Measurements from ENCODE around the gene PLBD2.

Gene PLBD2

DNA sequence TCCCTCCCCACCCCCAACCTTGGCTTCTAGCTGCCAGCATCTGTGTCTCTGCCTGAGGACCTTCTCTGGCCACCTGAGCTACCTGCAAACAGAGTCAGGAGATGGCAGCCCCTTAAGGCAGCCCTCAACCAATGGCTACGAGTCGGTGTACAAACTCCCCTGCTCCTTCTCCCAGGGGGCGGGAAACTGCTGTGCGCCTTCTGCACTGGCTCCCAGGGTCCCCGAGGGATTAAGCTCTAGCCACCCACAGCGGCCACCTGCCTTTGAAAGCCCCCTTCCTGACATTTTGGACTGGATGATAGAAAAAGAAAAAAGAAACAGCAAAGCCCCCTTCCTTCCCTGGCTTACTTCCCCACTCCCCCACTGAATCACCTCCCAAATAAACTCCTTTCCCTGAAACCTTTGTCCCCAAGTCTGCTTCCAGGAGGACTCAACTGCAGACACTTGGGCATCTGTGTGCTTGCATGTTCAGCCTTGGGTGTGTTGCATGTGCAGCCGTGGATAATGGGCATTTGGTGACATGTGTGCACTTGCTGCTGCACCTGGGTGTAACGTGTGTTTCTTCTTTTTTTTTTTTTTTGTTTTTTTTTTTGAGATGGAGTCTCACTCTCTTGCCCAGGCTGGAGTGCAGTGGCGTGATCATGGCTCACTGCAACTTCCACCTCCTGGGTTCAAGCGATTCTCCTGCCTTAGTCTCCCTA lies 39.3 kb downstream of the PLBD2 start:
- DNase-seq, result no peak

GRCh38 chr12:113398346-113399290 lies 40.2 kb downstream of the PLBD2 start:
- no peak for DNase-seq

DNA sequence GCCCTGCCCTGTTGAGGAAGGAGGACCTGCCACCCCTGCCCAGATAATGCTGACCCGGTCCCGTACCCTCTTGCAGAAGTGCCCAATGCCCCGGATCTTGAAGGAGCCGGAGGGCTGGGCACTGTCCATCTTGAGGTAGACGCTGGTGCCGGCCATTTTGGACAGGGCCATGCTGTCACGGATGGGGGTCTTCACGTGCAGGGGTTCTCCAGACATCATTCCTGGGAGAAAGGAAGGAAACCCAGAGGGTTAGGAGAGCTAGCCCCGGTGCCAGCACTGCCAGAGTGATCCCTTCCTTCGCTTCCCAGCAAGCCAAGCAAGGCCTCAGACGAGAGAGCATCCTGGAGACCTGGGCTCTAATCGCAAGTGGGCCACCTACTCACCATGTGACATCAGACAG lies 41.1 kb downstream of the PLBD2 start:
- DNase-seq, result no peak

GRCh38 chr12:113400362-113400761 lies 42.0 kb downstream of the PLBD2 start:
- DNase-seq, result no peak

DNA sequence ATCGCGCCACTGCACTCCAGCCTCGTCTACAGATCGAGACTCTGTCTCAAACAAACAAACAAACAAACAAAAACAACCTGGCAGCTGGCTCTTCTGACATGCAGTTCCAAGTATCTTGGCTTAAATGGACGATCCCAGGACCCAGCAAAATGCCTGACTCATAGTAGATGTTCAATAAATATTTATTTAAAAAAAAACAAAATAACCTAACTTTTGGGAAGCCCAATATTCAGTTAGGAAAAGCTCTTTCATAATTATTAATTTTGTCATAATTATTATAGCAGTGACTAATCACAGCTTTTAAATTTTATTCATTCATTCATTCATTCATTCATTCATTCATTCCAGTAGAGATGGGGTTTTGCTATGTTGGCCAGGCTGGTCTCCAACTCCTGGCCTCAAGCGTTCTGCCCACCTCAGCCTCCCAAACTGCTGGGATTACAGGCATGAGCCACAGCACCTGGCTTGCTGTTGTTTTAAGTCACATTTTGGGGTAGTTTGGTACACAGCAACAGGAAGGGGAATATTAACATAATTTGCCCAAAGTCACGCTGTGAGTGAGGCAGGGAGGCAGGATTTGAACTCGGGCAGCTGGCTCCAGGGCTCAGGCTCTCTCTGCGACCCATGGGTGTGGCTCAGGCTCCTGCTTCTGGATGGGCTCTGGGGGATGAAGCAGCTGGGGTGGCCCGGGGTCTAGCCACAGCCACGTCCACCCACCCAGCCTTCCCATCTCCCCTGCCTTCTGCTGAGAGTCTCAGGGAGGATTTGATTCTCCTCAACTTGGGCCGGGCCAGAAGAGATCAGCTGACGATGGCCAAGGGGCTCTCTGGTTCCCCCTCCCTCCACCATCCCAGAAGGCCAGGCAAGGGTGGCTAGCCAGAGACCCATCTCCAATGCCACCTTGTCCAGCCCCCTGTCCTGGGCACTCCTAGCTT lies 42.9 kb downstream of the PLBD2 start:
- DNase-seq, result no peak

DNA sequence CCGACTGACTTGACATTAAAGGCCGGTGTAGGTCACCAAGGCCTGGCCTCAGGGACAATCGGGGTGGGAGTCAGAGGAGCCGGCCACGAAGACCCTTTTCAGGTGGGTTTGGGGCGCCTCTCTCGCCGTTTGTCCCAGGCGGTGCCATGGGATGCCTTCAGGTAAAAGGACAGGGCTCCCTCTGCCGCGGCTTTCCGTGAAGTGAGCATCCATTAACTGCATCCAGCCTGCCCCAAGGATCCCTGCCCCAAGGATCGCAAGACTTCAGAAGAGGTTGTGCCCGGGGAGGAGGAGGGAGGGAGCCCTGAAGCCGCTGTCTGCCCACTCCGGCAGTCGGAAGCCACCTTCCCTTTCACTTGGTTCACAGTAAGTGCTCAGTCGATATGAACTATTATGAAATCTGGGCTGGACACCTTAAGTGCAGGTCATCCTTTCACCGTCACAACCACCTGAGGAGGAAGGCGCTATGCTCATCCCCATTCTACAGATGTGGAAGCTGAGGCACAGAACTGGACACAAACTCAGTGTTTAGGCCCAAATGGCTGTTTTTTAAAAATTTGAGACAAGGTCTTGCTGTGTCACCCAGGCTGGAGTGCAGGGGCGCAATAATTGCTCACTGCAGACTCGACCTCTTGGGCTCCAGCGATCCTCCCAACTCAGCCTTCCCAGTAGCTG lies 44.3 kb downstream of the PLBD2 start:
- no peak for DNase-seq

DNA sequence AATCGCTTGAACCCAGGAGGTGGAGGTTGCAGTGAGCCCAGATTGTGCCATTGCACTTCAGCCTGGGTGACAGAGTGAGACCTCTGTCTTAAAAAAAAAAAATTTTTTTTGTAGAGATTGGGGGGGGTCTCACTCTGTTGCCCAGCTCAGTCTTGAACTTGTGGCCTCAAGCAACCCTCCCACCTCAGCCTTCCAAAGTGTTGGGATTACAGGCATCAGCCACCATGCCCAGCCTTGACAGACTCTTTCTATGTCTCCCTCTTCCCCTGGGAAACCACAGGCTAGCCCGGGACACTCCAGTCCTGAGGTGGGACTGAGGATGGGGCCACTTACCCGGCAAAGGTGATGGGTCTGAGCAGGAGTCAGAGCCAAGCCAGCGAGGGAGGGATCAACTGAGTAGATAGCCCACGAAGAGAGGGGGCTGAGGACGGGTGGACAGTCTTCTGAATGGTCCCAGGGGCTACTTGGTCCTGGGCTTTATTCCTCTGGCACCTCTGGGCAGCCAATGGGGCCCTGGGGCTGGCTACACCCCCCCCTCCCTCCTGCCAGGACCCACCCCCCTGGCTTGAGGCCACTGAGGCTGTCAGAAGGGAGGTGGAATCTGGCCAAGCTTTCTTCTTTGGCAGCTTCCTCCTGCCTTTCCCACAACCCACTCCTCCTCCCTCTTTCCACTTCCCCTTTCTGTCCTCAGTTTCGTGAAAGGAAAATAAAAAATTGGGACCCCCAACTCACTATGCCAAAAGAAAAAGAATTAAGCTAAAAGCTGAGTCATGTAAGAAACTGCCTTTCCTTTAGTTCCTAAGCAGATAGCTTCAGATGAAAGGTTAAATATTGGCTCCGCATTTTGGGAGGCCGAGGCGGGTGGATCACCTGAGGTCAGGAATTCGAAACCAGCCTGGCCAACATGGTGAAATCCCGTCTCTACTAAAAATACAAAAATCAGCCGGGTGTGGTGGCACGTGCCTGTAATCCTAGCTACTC lies 45.3 kb downstream of the PLBD2 start, which contains the start of gene SDS:
SDS (minus strand) TSS at position 453 of the 981 bp plus-strand sequence. CDS start 4,179 bp downstream, outside the sequence.
- DNase-seq, result no peak

GRCh38 chr12:113405694-113406093 lies 47.3 kb downstream of the PLBD2 start:
- no peak for DNase-seq

DNA sequence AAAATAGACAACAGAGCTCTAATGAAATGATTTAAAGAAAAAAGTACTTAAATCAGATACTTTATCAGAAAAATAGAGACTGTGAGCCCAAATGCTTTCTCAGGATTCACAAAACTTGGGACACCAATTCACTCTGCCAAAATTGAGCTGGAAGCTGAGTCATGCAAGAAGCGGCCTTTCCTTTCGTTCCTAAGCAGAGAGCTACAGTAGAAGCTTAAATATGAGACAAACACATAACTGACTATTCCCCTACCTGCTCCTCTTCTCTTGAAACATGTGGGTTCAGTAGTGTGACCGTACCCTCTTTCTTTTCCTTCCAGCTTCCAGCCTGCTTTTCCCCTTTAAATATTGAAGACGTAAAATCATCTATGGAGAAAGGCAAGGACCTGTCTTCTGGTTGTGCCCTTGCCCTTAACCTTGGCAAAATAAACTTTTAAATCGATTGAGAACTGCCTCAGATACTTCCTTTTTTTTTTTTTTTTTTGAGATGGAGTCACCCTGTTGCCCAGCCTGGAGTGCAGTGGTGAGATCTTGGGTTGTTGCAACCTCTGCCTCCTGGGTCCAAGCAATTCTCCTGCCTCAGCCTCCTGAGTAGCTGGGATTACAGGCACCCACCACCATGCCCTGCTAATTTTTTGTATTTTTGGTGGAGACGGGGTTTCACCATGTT lies 49.7 kb downstream of the PLBD2 start:
- DNase-seq, result no peak

GRCh38 chr12:113408756-113409298 lies 50.4 kb downstream of the PLBD2 start:
- no peak for DNase-seq

DNA sequence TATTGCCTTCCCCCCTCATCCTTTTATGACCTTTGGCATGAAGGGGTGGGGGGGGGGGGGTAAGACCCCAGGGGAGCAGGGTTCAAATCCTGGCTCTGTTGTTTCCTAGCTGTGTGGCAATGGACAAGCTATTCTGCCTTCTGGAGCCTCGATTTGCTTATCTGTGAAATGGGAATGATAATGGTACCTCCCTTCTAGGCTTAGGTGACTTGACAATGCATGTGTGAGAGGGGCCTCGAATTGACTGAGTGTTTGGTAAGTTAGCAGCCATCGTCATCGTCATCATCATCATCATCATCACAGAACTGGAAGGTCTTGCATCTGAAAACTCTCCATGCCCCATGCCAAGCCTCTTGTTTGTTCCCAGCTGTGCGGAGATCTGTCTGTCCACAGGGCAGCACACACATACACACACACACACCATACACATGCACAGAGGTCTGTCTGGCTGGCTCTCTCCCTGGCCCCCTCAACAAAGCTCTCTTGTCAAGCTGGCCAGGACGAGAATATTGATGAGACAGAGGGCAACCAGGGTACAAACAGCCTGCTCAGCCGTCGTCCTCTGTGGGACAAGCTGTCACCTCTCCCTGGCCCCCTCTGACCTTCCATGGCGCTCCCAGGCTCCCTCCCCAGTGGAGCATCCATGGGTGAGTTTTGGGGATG lies 51.2 kb downstream of the PLBD2 start:
- DNase-seq, result no peak

DNA sequence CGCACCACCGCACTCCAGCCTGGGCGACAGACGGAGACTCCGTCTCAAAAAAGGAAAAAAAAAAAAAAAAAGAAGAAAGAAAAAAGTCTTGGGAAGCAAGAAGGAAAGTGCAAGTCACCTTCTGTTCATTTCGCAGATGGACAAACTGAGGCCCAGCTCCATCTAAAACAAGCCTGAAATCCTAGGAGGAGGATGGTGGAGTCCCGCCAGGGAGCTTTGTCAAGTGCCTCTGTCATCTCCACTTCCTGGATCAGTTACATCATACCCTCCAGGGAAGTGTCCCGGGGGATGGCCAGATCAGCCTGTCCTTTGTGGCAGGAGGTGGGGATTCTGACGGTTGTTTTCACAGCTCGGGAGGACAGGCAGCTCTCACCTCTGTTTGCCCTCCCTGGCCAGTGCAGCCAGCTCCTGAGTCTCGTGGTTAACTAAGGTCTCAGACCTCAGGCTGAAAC lies 55.1 kb downstream of the PLBD2 start:
- no peak for DNase-seq

- no peak for DNase-seq
Measured at GRCh38 chr12:113414519-113415038, 56.2 kb downstream of the PLBD2 start.

GRCh38 chr12:113416091-113416754 lies 57.8 kb downstream of the PLBD2 start:
- no peak for DNase-seq

DNA sequence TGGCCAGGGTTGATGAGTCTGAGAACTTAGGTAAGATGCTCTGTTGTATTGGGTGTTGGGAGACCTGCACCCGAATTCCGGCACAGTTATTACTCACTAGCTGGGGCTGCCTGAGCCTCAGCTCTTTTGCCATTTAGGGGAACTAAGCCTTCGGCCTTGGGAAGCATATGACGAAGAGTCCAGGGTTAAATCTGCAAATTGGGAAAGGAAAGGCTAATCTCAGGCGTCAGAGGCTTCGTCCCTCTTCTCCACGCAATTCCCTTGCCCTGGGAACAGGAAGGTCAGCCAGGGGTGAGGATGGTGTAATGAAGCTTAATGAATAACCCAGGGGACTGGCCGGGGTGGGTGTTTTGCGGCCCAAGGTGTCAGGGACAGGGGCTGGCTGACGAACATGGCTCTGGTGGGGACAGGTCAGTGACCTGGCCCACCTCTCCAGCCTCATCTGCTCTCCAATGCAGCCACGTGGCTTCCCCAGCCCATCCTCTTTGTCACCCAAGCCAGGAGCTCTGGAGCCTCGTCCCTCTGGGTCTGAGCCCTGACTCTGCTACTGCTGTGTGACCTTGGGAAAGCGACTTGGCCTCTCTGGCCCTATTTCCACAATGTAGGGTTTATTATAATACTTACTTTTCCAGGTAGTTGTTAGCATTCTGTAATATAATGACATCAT lies 60.0 kb downstream of the PLBD2 start:
- DNase-seq, result no peak

GRCh38 chr12:113420996-113421595 lies 62.7 kb downstream of the PLBD2 start:
- DNase-seq, result no peak

GRCh38 chr12:113422030-113422885 lies 63.9 kb downstream of the PLBD2 start, which contains the start of gene SDSL:
SDSL (plus strand) TSS chr12:113422380; CDS start chr12:113427983, 5,603 bp downstream.
- no peak for DNase-seq
